HCT116 (cell line): Measurements from ENCODE around the gene FBXL7.

Experiments used
- CBX3 ChIP-seq: IDR thresholded peaks from 2 replicates; pipeline ENCODE4 v1.6.1; 2012; ENCODE audit warnings: low read depth
- EZH2 ChIP-seq: fragments of 200-600 bp; sonication (generic); IDR thresholded peaks from 2 replicates; pipeline ENCODE4 v1.6.1; 2017; ENCODE audit warnings: antibody characterized with exemption, mixed run types
- POLR2A ChIP-seq: IDR thresholded peaks from 2 replicates; pipeline ENCODE4 v1.7.0; 2011; ENCODE audit warnings: borderline replicate concordance; ENCODE audit not compliant: insufficient read depth, insufficient read length; ENCODE audit errors: extremely low read depth
- POLR2AphosphoS5 ChIP-seq: IDR thresholded peaks from 2 replicates; pipeline ENCODE4 v1.6.1; 2011; ENCODE audit warnings: mild to moderate bottlenecking, low read depth, low read length, moderate library complexity
- SP1 ChIP-seq: IDR thresholded peaks from 2 replicates; pipeline ENCODE4 v1.6.1; 2012; ENCODE audit warnings: low read depth
- SRF ChIP-seq: IDR thresholded peaks from 2 replicates; pipeline ENCODE4 v1.6.1; 2012; ENCODE audit warnings: low read depth
- YY1 ChIP-seq: IDR thresholded peaks from 2 replicates; pipeline ENCODE4 v1.6.1; 2011; ENCODE audit warnings: low read length, low read depth, moderate library complexity, mild to moderate bottlenecking; ENCODE audit not compliant: insufficient replicate concordance; ENCODE audit errors: extremely low read depth
- TF ChIP-seq, protein P1 (sequence below), 3 experiments: fragments of 200-600 bp in 1 of 3; sonication (generic) in 1 of 3; IDR thresholded peaks in 2 of 3; conservative IDR thresholded peaks in 1 of 3; 2 replicates each; pipeline ENCODE4 v1.5.1; 2012 to 2017; ENCODE audit warnings: low read depth in 2 of 3, low read length in 2 of 3, antibody characterized with exemption in 1 of 3, borderline replicate concordance in 1 of 3, control low read depth in 1 of 3, mild to moderate bottlenecking in 1 of 3, mixed read lengths in 1 of 3, mixed run types in 1 of 3, moderate library complexity in 1 of 3; ENCODE audit not compliant: insufficient read depth in 1 of 3
- TF ChIP-seq, protein P2 (sequence below): IDR thresholded peaks from 2 replicates; pipeline ENCODE4 v1.6.1; 2012; ENCODE audit warnings: low read depth

DNA sequence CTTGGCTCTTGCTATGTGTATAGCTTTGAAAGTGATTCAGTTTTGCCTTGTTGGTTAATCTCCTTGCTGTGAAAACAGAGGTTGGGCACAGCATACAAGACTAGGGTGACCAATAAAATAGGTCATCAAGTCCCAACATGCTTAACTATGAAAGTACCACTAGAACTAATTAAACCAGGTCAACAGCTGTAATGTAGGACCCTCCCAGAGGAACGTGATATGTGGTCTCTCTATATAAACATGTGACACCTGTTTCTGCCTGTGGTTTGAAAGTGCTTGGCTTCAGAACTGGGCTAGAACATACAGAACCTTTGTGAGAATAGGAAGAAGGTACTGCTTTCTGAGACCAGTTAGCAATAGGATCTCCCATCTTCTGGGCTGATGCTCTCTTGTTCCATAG, 297.1 kb downstream of the FBXL7 start:
- TF ChIP-seq CBX3 (no peak), POLR2A (no peak), EZH2 (no peak), SRF (no peak), SP1 (no peak), POLR2AphosphoS5 (no peak), YY1 (no peak)
- TF ChIP-seq, protein P1, sequence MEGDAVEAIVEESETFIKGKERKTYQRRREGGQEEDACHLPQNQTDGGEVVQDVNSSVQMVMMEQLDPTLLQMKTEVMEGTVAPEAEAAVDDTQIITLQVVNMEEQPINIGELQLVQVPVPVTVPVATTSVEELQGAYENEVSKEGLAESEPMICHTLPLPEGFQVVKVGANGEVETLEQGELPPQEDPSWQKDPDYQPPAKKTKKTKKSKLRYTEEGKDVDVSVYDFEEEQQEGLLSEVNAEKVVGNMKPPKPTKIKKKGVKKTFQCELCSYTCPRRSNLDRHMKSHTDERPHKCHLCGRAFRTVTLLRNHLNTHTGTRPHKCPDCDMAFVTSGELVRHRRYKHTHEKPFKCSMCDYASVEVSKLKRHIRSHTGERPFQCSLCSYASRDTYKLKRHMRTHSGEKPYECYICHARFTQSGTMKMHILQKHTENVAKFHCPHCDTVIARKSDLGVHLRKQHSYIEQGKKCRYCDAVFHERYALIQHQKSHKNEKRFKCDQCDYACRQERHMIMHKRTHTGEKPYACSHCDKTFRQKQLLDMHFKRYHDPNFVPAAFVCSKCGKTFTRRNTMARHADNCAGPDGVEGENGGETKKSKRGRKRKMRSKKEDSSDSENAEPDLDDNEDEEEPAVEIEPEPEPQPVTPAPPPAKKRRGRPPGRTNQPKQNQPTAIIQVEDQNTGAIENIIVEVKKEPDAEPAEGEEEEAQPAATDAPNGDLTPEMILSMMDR (IDR thresholded peaks at IDR 0.05 in 2 of 3, conservative IDR thresholded peaks at IDR 0.05 in 1 of 3; ENCODE audit: borderline replicate concordance in 1 of 3, insufficient read depth in 1 of 3, low read depth in 2 of 3, low read length in 2 of 3), result no peak
- TF ChIP-seq, protein P2, sequence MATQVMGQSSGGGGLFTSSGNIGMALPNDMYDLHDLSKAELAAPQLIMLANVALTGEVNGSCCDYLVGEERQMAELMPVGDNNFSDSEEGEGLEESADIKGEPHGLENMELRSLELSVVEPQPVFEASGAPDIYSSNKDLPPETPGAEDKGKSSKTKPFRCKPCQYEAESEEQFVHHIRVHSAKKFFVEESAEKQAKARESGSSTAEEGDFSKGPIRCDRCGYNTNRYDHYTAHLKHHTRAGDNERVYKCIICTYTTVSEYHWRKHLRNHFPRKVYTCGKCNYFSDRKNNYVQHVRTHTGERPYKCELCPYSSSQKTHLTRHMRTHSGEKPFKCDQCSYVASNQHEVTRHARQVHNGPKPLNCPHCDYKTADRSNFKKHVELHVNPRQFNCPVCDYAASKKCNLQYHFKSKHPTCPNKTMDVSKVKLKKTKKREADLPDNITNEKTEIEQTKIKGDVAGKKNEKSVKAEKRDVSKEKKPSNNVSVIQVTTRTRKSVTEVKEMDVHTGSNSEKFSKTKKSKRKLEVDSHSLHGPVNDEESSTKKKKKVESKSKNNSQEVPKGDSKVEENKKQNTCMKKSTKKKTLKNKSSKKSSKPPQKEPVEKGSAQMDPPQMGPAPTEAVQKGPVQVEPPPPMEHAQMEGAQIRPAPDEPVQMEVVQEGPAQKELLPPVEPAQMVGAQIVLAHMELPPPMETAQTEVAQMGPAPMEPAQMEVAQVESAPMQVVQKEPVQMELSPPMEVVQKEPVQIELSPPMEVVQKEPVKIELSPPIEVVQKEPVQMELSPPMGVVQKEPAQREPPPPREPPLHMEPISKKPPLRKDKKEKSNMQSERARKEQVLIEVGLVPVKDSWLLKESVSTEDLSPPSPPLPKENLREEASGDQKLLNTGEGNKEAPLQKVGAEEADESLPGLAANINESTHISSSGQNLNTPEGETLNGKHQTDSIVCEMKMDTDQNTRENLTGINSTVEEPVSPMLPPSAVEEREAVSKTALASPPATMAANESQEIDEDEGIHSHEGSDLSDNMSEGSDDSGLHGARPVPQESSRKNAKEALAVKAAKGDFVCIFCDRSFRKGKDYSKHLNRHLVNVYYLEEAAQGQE, result no peak
